ENCODE data around the gene PCDHGC4.

PCDHGC4 gene

DNA sequence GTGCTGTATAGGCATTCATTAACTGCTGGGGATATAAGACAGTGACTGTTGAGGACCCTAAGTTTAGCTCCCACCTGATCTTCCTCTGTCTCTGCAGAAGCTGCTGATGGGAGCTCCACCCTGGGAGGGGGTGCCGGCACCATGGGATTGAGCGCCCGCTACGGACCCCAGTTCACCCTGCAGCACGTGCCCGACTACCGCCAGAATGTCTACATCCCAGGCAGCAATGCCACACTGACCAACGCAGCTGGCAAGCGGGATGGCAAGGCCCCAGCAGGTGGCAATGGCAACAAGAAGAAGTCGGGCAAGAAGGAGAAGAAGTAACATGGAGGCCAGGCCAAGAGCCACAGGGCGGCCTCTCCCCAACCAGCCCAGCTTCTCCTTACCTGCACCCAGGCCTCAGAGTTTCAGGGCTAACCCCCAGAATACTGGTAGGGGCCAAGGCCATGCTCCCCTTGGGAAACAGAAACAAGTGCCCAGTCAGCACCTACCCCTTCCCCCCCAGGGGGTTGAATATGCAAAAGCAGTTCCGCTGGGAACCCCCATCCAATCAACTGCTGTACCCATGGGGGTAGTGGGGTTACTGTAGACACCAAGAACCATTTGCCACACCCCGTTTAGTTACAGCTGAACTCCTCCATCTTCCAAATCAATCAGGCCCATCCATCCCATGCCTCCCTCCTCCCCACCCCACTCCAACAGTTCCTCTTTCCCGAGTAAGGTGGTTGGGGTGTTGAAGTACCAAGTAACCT lies 26.2 kb downstream of the PCDHGC4 start:
- H3K27me3 ChIP-seq (ENCODE audit: low read depth, low read length), result no peaks in the 10 kb centered on the region
- no peak for TF ChIP-seq EZH2phosphoT487 (IDR thresholded peaks at IDR 0.05; ENCODE audit: low read depth)
- TF ChIP-seq CTCF (IDR thresholded peaks at IDR 0.05; ENCODE audit: low read depth, low read length), result no peak
- H3K36me3 ChIP-seq (replicated peaks; ENCODE audit: low read depth, low read length), result no peaks in the 10 kb centered on the region
- H3K4me1 ChIP-seq (ENCODE audit: low read length), result peaks cover 56% of the 10 kb centered on the region
- H3K4me2 ChIP-seq (ENCODE audit: low read length), result peak overlapping the region; percentile 18
- no peaks in the 10 kb centered on the region for H3K9me3 ChIP-seq (ENCODE audit: insufficient read depth, low read length)
- H3K4me3 ChIP-seq (ENCODE audit: low read length), result no peak overlapping the region
- H3K79me2 ChIP-seq (ENCODE audit: low read length), result no peaks in the 10 kb centered on the region
- no peak overlapping the region for H3K27ac ChIP-seq (ENCODE audit: low read length)
- no peak overlapping the region for H3K9ac ChIP-seq (ENCODE audit: low read length)
- H4K20me1 ChIP-seq (ENCODE audit: insufficient read depth, low read length), result no peaks in the 10 kb centered on the region
- H2AFZ ChIP-seq (ENCODE audit: low read depth, low read length), result no peak overlapping the region

GRCh38 chr5:141511771-141512325 lies 27.0 kb downstream of the PCDHGC4 start:
- Histone ChIP-seq H3K27me3 (ENCODE audit: low read depth, low read length) (no peaks in the 10 kb centered on the region), H3K27ac (ENCODE audit: low read length) (no peak overlapping the region), H3K4me3 (ENCODE audit: low read length) (no peak overlapping the region), H3K4me1 (ENCODE audit: low read length) (peaks cover 56% of the 10 kb centered on the region), H2AFZ (ENCODE audit: low read depth, low read length) (no peak overlapping the region), H3K9me3 (ENCODE audit: insufficient read depth, low read length) (no peaks in the 10 kb centered on the region), H3K9ac (ENCODE audit: low read length) (no peak overlapping the region), H3K4me2 (ENCODE audit: low read length) (peak overlapping the region; percentile 18; the same call in 1 of the 2 replicates), H3K79me2 (ENCODE audit: low read length) (no peaks in the 10 kb centered on the region), H4K20me1 (ENCODE audit: insufficient read depth, low read length) (no peaks in the 10 kb centered on the region), H3K36me3 (replicated peaks; ENCODE audit: low read depth, low read length) (no peaks in the 10 kb centered on the region)
- no peak for TF ChIP-seq CTCF (IDR thresholded peaks at IDR 0.05; ENCODE audit: low read depth, low read length)
- TF ChIP-seq EZH2phosphoT487 (IDR thresholded peaks at IDR 0.05; ENCODE audit: low read depth), result no peak

DNA sequence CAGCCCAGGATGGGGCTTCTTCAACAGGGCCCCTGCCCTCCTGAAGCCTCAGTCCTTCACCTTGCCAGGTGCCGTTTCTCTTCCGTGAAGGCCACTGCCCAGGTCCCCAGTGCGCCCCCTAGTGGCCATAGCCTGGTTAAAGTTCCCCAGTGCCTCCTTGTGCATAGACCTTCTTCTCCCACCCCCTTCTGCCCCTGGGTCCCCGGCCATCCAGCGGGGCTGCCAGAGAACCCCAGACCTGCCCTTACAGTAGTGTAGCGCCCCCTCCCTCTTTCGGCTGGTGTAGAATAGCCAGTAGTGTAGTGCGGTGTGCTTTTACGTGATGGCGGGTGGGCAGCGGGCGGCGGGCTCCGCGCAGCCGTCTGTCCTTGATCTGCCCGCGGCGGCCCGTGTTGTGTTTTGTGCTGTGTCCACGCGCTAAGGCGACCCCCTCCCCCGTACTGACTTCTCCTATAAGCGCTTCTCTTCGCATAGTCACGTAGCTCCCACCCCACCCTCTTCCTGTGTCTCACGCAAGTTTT lies 27.6 kb downstream of the PCDHGC4 start:
- Histone ChIP-seq H3K27ac (ENCODE audit: low read length) (no peak overlapping the region), H3K9me3 (ENCODE audit: insufficient read depth, low read length) (no peaks in the 10 kb centered on the region), H4K20me1 (ENCODE audit: insufficient read depth, low read length) (no peaks in the 10 kb centered on the region), H2AFZ (ENCODE audit: low read depth, low read length) (no peak overlapping the region), H3K4me3 (ENCODE audit: low read length) (no peak overlapping the region), H3K36me3 (replicated peaks; ENCODE audit: low read depth, low read length) (no peaks in the 10 kb centered on the region), H3K4me2 (ENCODE audit: low read length) (no peak overlapping the region), H3K27me3 (ENCODE audit: low read depth, low read length) (no peaks in the 10 kb centered on the region), H3K4me1 (ENCODE audit: low read length) (peaks cover 55% of the 10 kb centered on the region), H3K79me2 (ENCODE audit: low read length) (no peaks in the 10 kb centered on the region), H3K9ac (ENCODE audit: low read length) (no peak overlapping the region)
- no peak for TF ChIP-seq EZH2phosphoT487 (IDR thresholded peaks at IDR 0.05; ENCODE audit: low read depth)
- TF ChIP-seq CTCF (IDR thresholded peaks at IDR 0.05; ENCODE audit: low read depth, low read length), result peak; percentile 72

DNA sequence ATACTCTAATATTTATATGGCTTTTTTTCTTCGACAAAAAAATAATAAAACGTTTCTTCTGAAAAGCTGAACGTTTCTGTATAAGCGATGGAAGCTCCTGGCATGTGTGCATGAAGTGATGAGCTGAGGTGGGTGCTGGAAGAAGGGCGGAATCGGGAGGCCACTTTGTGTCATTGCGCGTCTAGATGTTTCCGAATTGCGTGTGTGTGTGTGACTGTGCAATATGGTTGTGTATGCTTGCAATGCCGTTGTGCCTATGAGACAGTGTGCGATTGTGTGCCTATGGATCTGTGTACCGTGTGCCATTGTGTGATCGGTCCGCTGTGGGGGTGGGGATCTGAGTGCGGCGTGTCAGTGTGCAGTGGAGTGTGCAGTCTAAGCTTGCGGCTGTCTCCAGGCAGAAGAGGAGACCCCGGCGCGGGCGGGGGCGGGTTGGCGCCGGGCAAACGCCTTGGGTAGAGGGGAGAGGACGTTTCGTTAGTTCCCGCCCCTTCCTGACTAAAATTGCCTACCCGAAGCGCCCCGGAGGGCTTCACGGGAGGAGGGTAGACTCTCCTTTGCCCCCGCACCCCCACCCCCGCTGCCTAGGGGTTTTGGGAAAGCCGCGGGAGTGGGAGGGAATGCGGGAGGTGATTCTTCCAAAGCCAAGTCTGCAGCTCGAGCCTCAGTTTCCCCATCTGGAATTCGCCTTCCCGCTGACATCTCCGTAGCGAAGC lies 28.2 kb downstream of the PCDHGC4 start:
- Histone ChIP-seq H3K4me1 (ENCODE audit: low read length) (peaks cover 52% of the 10 kb centered on the region), H3K27ac (ENCODE audit: low read length) (no peak overlapping the region), H3K79me2 (ENCODE audit: low read length) (no peaks in the 10 kb centered on the region), H3K27me3 (ENCODE audit: low read depth, low read length) (no peaks in the 10 kb centered on the region), H3K4me3 (ENCODE audit: low read length) (no peak overlapping the region), H4K20me1 (ENCODE audit: insufficient read depth, low read length) (no peaks in the 10 kb centered on the region), H3K4me2 (ENCODE audit: low read length) (peak overlapping the region; percentile 43; the same call in 1 of the 2 replicates), H2AFZ (ENCODE audit: low read depth, low read length) (no peak overlapping the region), H3K9me3 (ENCODE audit: insufficient read depth, low read length) (no peaks in the 10 kb centered on the region), H3K9ac (ENCODE audit: low read length) (no peak overlapping the region), H3K36me3 (replicated peaks; ENCODE audit: low read depth, low read length) (no peaks in the 10 kb centered on the region)
- TF ChIP-seq EZH2phosphoT487 (IDR thresholded peaks at IDR 0.05; ENCODE audit: low read depth) (no peak), CTCF (IDR thresholded peaks at IDR 0.05; ENCODE audit: low read depth, low read length) (no peak)

Measured in OCI-LY3 (cell line).